GM19099 (cell line): ENCODE data around the gene MROH2A.

Experiments
- POLR2A ChIP-seq: IDR thresholded peaks from 3 replicates; pipeline ENCODE4 v1.6.1; 2011; ENCODE audit warnings: low read depth; ENCODE audit not compliant: insufficient read length; ENCODE audit errors: extremely low read depth

MROH2A gene

DNA sequence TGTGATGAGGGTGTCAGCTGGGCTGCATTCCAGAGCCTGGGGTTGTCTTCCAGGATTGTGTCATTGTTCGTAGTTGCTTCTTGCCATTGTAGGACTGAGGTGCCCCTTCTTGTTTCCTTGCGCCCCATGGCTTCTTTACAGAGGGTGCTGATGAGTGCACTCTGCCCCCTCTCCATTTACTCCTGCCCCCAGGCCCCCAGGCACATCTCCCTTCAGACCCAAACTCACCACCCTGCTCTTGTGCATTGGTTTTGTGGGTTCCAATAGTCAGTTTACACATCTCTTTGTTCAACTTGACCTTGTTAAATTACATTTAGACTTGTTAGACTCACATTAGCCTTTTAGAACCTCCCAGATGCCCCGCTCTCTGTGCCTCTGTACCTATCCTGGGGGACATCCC lies 43.1 kb downstream of the MROH2A start:
- no peak for TF ChIP-seq POLR2A

GRCh38 chr2:233821709-233822100 lies 43.6 kb downstream of the MROH2A start:
- no peak for TF ChIP-seq POLR2A

DNA sequence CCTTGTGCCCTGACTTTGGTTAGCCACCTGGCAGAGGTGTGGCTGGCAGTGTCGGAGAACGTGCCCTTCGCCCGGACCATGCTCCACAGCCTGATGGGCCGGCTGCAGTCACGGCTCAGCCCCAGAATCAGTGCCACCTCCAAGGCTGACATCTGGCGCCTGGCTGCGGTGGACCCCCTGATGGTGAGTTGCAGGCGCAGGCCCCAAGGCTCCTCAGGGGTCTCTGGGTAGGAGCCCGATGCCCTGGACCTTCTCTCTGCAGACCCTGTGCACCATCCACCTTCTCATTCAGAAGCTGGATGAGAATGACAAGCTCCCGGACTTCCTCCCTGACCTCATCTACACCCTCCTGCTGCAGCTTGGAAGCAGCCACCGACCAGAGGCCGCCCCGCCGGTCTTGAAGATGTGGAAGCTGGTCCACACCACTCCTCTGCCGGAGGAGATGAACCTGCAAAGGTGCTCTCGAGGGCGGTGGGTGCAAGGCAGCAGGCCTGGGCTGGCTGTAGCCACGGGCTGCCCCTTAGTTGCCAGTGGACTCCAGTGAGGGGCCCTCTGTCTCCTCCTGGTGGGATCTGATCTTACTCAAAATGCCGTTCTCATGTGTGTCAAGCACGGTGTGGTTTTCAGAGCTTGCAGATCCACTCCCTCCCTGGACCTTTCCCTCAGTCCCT lies 44.1 kb downstream of the MROH2A start:
- TF ChIP-seq POLR2A = no peak

GRCh38 chr2:233822781-233823730 lies 44.9 kb downstream of the MROH2A start:
- no peak for TF ChIP-seq POLR2A

DNA sequence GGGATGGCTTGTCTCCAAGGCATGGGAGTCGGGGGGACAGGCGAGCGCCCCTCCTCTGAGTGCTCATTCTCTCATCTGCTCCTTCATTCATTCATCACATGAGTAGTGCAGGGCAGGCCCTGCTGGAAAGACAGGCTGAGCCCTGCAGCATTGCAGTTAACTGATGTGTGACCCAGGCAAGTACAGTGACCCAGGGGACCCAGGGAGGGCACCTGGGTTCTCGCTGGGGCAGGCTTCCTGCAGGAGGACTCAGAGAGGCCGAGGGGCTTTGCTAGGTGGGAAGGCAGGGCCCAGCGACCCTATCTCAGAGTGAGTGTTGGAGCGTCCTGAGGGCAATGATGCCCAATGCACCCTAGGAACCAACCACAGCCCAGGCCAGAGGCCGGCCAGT lies 45.6 kb downstream of the MROH2A start:
- TF ChIP-seq POLR2A = no peak

- TF ChIP-seq POLR2A = no peak
Observed at GRCh38 chr2:233824373-233824772, 46.2 kb downstream of the MROH2A start.

GRCh38 chr2:233828546-233829192 lies 50.5 kb downstream of the MROH2A start:
- TF ChIP-seq POLR2A = no peak

DNA sequence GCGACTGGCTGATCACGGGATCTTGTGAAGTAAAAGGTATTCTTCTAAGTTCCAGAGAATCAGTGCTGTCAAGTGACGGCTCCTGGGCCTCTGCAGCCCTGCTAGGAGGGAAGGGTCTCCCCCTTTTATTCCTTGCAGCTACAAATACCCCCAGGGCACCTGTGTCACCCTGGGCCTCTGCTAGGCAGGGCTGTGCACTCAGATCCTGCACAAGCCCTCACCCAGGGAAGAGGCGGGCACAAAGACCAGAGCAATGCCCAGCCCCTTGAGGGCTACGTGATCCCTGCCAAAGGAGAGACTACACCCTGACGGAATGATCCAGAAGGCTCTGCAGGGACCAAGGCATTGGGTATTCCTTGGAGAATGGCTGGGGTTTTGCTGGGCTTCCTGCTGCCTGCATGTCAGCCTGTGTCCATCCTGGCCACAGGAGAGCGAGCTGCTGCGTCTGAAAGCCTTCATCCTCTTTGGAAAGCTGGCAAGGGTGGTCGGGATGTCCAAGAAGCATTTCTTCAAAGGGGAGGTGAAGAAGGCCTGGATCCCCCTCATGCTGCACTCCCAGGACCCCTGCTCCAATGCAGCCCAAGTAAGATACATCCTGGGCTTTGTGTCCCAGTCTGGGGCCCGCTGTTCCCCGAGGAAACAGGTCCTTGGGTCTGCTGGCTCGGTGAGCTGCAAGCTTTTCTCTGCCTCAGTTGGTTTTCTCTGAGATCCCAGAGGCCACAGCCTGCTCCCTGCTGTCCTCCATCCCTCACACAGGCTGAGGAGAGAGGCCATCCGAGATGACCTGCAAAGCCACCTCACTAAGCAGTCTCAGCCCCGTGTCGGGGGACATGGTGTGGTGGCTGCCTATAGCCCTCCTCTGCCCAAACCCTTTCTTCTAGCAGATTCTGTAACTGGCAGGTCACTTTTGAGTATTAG lies 51.3 kb downstream of the MROH2A start:
- TF ChIP-seq POLR2A = no peak

GRCh38 chr2:233830111-233830802 lies 52.1 kb downstream of the MROH2A start:
- TF ChIP-seq POLR2A = no peak

- TF ChIP-seq POLR2A = no peak
Observed at GRCh38 chr2:233831011-233831721, 53.0 kb downstream of the MROH2A start.

DNA sequence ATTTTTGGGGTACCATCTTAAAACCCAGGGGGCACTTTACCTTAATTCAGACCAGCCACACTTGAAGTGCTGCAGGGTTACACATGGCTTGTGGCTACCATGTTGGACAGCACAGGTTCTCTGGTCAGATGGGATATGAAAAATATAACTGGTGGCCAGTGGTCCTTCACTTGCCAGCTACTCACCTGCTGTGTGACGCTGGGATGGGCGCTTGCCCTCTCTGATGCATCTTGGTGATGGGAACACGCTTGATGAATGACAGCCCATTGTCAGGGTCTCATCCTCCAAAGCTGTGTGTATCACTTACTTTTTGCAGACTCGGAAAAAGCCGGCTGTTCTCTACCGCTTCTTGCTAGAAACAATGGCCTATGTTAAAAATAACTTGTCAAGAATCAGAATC lies 53.7 kb downstream of the MROH2A start:
- no peak for TF ChIP-seq POLR2A

- TF ChIP-seq POLR2A = no peak
Observed at GRCh38 chr2:233832414-233832813, 54.3 kb downstream of the MROH2A start.

- TF ChIP-seq POLR2A = no peak
Observed at GRCh38 chr2:233832869-233833311, 54.8 kb downstream of the MROH2A start.
